K562 (cell line): ENCODE results near the gene NUTF2. TPM values are rescaled to one million over a fixed set of nuclear protein-coding genes. Genes with fewer than 3 reads are reported as not detected.

Experiments used
- ATAC-seq: fragments of 200-7000 bp; cut with Tn5 transposase; 3 replicates; pipeline ENCODE4 v1.9.1; 2020; ENCODE audit warnings: moderate library complexity
- BruUV-seq: library from RNA; stranded (reverse); fragments of 400-500 nt; replicated peaks from 2 replicates; lab custom pipeline; 2021; lab: Mats Ljungman, UMichigan
- CTCF ChIA-PET: fragments of 300-600 bp; formaldehyde crosslinking; extraction: SDS; loops from one replicate; lab custom pipeline; 2021; ENCODE audit warnings: low intra/inter-chr PET ratio; lab: Yijun Ruan, JAX
- POLR2A ChIA-PET: fragments of 300-600, 350-650 bp; sonication (Branson Sonifier 250); formaldehyde crosslinking; extraction: SDS; loops from one replicate; lab custom pipeline; 2021; ENCODE audit warnings: antibody characterized with exemption, inconsistent platforms; lab: Yijun Ruan, JAX
- DNase-seq, 4 experiments: peaks; one replicate each; pipeline versions ENCODE4 v3.0.0 to v3.0.0-alpha.2; 2011 to 2018; ENCODE audit warnings: low spot score in 3 of 4, mixed read lengths in 3 of 4; ENCODE audit errors: extremely low read depth in 1 of 4
- FAIRE-seq: peaks from 2 replicates; lab custom pipeline; 2011; peaks lifted over from hg19 to GRCh38; lab: Jason Lieb, UNC
- H2AFZ ChIP-seq: 2 replicates; pipeline ENCODE4 v1.6.0; 2011; ENCODE audit warnings: low read depth, low read length, control low read depth, inconsistent platforms
- H3K27ac ChIP-seq: fragments of 200-600 bp; 3 replicates; pipeline ENCODE4 v1.8.0; 2011; ENCODE audit warnings: low read depth, mild to moderate bottlenecking, control low read depth, inconsistent platforms, low read length, moderate library complexity, mixed read lengths; ENCODE audit errors: extremely low read depth
- H3K27me3 ChIP-seq, 2 experiments: fragments of 300-600 bp in 1 of 2; 2 replicates in 1 of 2; 3 replicates in 1 of 2; pipeline versions ENCODE4 v1.6.0 to v1.8.0; 2011; ENCODE audit warnings: inconsistent platforms in 2 of 2, low read length in 2 of 2, mild to moderate bottlenecking in 1 of 2, mixed read lengths in 1 of 2, moderate library complexity in 1 of 2; ENCODE audit not compliant: control insufficient read depth in 2 of 2, insufficient read depth in 2 of 2
- H3K36me3 ChIP-seq: fragments of 300-600 bp; 3 replicates; pipeline ENCODE4 v1.8.0; 2011; ENCODE audit warnings: mild to moderate bottlenecking, low read length, inconsistent platforms; ENCODE audit not compliant: control insufficient read depth, insufficient read depth
- H3K4me1 ChIP-seq, 2 experiments: fragments of 200-600 bp in 1 of 2; replicated peaks in 1 of 2; 2 replicates in 1 of 2; 3 replicates in 1 of 2; pipeline versions ENCODE4 v1.5.1 to v1.8.0; 2011; ENCODE audit warnings: inconsistent platforms in 2 of 2, low read length in 2 of 2, mild to moderate bottlenecking in 1 of 2, mixed read lengths in 1 of 2, moderate library complexity in 1 of 2; ENCODE audit not compliant: control insufficient read depth in 2 of 2, insufficient read depth in 2 of 2
- H3K4me2 ChIP-seq: 2 replicates; pipeline ENCODE4 v1.6.1; 2011; ENCODE audit warnings: low read length, control low read depth, inconsistent platforms, mixed read lengths; ENCODE audit not compliant: insufficient read depth
- H3K4me3 ChIP-seq: fragments of 200-600 bp; sonication (generic), shearing (Covaris generic); 2 replicates; pipeline ENCODE4 v1.5.1; 2016; ENCODE audit warnings: control low read depth, inconsistent platforms
- H3K79me2 ChIP-seq: fragments of 200-600 bp; 3 replicates; pipeline ENCODE4 v1.8.0; 2011; ENCODE audit warnings: low read length, inconsistent platforms; ENCODE audit not compliant: control insufficient read depth, insufficient read depth
- H3K9ac ChIP-seq, 2 experiments: 2 replicates each; pipeline versions ENCODE4 v1.6.0 to v1.6.1; 2011; ENCODE audit warnings: low read depth in 2 of 2, low read length in 2 of 2, control low read depth in 1 of 2, inconsistent platforms in 1 of 2, mild to moderate bottlenecking in 1 of 2, mixed read lengths in 1 of 2; ENCODE audit not compliant: insufficient read depth in 1 of 2
- H3K9me1 ChIP-seq: one replicate; pipeline ENCODE4 v1.6.0; 2011; ENCODE audit warnings: inconsistent platforms, mild to moderate bottlenecking, low read length, moderate library complexity; ENCODE audit not compliant: control insufficient read depth, insufficient read depth
- H3K9me3 ChIP-seq: replicated peaks from 2 replicates; pipeline ENCODE4 v1.5.1; 2011; ENCODE audit warnings: low read depth, low read length, inconsistent platforms; ENCODE audit not compliant: control insufficient read depth, insufficient read depth
- H4K20me1 ChIP-seq: replicated peaks from 2 replicates; pipeline ENCODE4 v1.6.1; 2011; ENCODE audit warnings: low read length, inconsistent platforms, mixed read lengths; ENCODE audit not compliant: control insufficient read depth, insufficient read depth
- FOXP4 ChIP-seq: sonication (generic); formaldehyde crosslinking; IDR thresholded peaks from 2 replicates; pipeline ENCODE4 v1.8.0; 2022; ENCODE audit warnings: mild to moderate bottlenecking, missing genetic modification reagents, borderline replicate concordance
- HCFC1 ChIP-seq: IDR thresholded peaks from 2 replicates; pipeline ENCODE4 v1.6.1; 2012; ENCODE audit warnings: low read depth, low read length, improper control_type of control experiment
- POLR2G ChIP-seq: fragments of 200-400 bp; formaldehyde crosslinking; IDR thresholded peaks from 2 replicates; pipeline ENCODE4 v1.6.1; 2017; ENCODE audit warnings: low read depth, mild to moderate bottlenecking, antibody characterized with exemption, low read length, moderate library complexity
- WGBS: fragments of 100-300 bp; shearing (Covaris generic); methylation state at CpG from one replicate; pipeline ENCODE4 v1.1.6; 2016; ENCODE audit warnings: low coverage, mixed read lengths; ENCODE audit not compliant: insufficient coverage; ENCODE audit errors: missing lambda C conversion rate; 5-methylcytosine and 5-hydroxymethylcytosine counted together
- in situ Hi-C: fragments of 300-500 bp; cut with MboI; formaldehyde crosslinking; loops from 4 replicates; pipeline ENCODE4 v1.15.0; 2018; ENCODE audit warnings: inconsistent platforms, mixed read lengths
- intact Hi-C: fragments of 100-400 bp; cut with micrococcal nuclease; formaldehyde crosslinking; loops from 2 replicates; pipeline ENCODE4 v1.14.2; 2022
- polyA plus RNA-seq, 8 experiments: library from polyadenylated mRNA; depleted of rRNA in 4 of 8; stranded (reverse) in 5 of 8; unstranded in 3 of 8; fragments of >200 nt; fragmentation: Nextera tagmentation in 2 of 8; fragmentation: Illumina TruSeq in 1 of 8; extraction: Ambion mirVana in 2 of 8; extraction: Trizol in 1 of 8; gene quantifications; 2 replicates each; pipeline versions ENCODE4 v1.2.1 to v1.2.3, GENCODE V29; 2011 to 2014; ENCODE audit warnings: inconsistent platforms in 1 of 8, missing spikeins in 1 of 8
- total RNA-seq, 7 experiments: library from RNA; depleted of rRNA in 6 of 7; stranded (reverse); fragments of >200 nt in 6 of 7; fragmentation: Illumina TruSeq in 2 of 7; extraction: Trizol in 2 of 7; gene quantifications; 2 replicates each; pipeline versions ENCODE4 v1.2.1 to v1.2.3, GENCODE V29; 2011 to 2021; ENCODE audit warnings: low replicate concordance in 1 of 7

NUTF2 gene
- total and polyA plus RNA-seq, 9 of the 15 experiments (the other 6 are each of a cell fraction or from before 2014, with no cell fraction given) = 106 to 248 (median 147) TPM

GRCh38 chr16:67882374-67883145 is 35.8 kb downstream of the NUTF2 start:
- Histone ChIP-seq H3K36me3 (peaks cover 76% of the 10 kb centered on the region; the same call in 2 of the 3 replicates), H3K27ac (no peak overlapping the region), H3K4me2 (no peak overlapping the region), H3K9me1 (no peaks in the 10 kb centered on the region), H3K9ac (no peak overlapping the region; a peak in 1 of 4 replicates), H4K20me1 (peaks cover 19% of the 10 kb centered on the region), H3K79me2 (no peaks in the 10 kb centered on the region), H2AFZ (no peak overlapping the region), H3K4me3 (no peak overlapping the region), H3K4me1 (peaks cover 6 to 40% of the 10 kb centered on the region in 2 experiments; a peak in 4 of 5 replicates), H3K27me3 (no peaks in the 10 kb centered on the region), H3K9me3 (no peaks in the 10 kb centered on the region)
- CTCF ChIA-PET = interaction anchor here (0.6 to 4.0 kb wide), 3 partner anchors 13 to 46 kb away, joined by 3 to 35 read pairs (median 4); no protein-coding TSS in a partner anchor
- no peak for TF ChIP-seq FOXP4 (CRISPR knock-in tag)
- TF ChIP-seq HCFC1 = no peak
- peak; percentile 44; the same call in 1 of the 2 replicates for TF ChIP-seq POLR2G
- POLR2A ChIA-PET = interaction anchor here (0.6 to 4.1 kb wide), 9 partner anchors 8 to 223 kb away, joined by 3 to 15 read pairs (median 4); partner anchors contain the start of genes ACD and EDC4
- in situ Hi-C loops = no loop called here
- FAIRE-seq (no peak), DNase-seq (no peak), ATAC-seq (no peak)
- BruUV-seq = TSS peak; percentile 8
- intact Hi-C loops = loop anchor here (1.0 to 10.0 kb wide), 2 partner anchors 46 to 162 kb away; no protein-coding TSS in a partner anchor
- WGBS = 92% methylated on average over 17 of the region's 18 CpGs
